ENCODE results near the gene TENT5C. TPM values are rescaled to one million over a fixed set of nuclear protein-coding genes. Genes with fewer than 3 reads are reported as not detected.

The TENT5C gene
- total RNA-seq, 1 experiment from 2014 or later = not detected

DNA sequence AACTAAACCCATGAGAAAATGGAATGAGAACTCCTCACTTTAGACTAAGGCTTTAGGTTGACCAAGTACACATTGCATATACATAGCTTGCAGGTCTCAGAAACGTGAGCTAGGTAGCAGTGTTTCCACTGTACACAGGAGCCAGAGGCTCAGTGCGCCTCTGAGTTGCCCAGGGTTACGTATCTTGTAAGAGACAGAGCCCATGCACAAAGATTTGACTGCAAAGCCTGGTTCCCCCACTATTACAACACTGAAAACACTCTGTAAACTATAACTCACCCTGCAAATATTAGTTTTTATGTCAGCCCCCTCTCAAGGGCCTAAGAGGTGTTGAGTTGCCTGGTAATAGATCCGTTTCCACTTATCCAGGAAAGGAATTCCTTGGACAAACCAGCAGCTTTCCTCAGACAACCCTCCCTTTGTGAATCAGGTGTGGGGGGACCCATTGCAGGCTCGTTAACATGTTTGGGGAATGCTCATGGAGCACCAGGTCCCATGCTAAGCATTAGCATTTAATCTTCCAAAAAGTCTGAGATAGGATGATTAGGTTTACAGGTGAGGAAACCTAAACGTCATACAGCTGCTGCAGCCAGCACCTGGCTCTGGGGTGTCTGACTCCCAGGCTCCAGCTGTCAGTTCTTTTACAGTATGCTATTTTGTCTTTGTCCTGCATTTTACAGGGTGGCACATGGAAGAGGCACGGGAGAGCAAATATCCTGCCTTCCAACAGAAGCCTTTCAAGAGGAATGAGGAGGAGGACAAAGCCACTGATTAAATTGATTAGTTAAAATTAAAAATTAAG, 25.7 kb downstream of the TENT5C start:
- TF ChIP-seq, protein P1, sequence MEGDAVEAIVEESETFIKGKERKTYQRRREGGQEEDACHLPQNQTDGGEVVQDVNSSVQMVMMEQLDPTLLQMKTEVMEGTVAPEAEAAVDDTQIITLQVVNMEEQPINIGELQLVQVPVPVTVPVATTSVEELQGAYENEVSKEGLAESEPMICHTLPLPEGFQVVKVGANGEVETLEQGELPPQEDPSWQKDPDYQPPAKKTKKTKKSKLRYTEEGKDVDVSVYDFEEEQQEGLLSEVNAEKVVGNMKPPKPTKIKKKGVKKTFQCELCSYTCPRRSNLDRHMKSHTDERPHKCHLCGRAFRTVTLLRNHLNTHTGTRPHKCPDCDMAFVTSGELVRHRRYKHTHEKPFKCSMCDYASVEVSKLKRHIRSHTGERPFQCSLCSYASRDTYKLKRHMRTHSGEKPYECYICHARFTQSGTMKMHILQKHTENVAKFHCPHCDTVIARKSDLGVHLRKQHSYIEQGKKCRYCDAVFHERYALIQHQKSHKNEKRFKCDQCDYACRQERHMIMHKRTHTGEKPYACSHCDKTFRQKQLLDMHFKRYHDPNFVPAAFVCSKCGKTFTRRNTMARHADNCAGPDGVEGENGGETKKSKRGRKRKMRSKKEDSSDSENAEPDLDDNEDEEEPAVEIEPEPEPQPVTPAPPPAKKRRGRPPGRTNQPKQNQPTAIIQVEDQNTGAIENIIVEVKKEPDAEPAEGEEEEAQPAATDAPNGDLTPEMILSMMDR (IDR thresholded peaks at IDR 0.05; ENCODE audit: unreplicated experiment) = no peak
- intact Hi-C loops (cut with micrococcal nuclease) = no loop called here
- Mint-ChIP-seq H3K9me3 (ENCODE audit: unreplicated experiment) (no peaks in the 10 kb centered on the region), H3K27ac (ENCODE audit: low read depth, unreplicated experiment) (no peak overlapping the region), H3K36me3 (ENCODE audit: insufficient read depth, unreplicated experiment) (no peaks in the 10 kb centered on the region), H3K4me1 (ENCODE audit: insufficient read depth, unreplicated experiment) (no peaks in the 10 kb centered on the region), H3K27me3 (ENCODE audit: insufficient read depth, unreplicated experiment) (peaks cover 16% of the 10 kb centered on the region), H3K4me3 (ENCODE audit: unreplicated experiment) (no peak overlapping the region)
- ChIA-PET POLR2A (interaction anchor here (0.8 kb wide), 1 partner anchor 13 kb away, joined by 3 read pairs; no protein-coding TSS in a partner anchor), CTCF (interaction anchor here (1.0 to 1.3 kb wide), 2 partner anchors 24 to 97 kb away, joined by 3 to 6 read pairs; no protein-coding TSS in a partner anchor)
- no TSS peak for BruUV-seq (replicated peaks)
- no peak for DNase-seq (ENCODE audit: unreplicated experiment)

DNA sequence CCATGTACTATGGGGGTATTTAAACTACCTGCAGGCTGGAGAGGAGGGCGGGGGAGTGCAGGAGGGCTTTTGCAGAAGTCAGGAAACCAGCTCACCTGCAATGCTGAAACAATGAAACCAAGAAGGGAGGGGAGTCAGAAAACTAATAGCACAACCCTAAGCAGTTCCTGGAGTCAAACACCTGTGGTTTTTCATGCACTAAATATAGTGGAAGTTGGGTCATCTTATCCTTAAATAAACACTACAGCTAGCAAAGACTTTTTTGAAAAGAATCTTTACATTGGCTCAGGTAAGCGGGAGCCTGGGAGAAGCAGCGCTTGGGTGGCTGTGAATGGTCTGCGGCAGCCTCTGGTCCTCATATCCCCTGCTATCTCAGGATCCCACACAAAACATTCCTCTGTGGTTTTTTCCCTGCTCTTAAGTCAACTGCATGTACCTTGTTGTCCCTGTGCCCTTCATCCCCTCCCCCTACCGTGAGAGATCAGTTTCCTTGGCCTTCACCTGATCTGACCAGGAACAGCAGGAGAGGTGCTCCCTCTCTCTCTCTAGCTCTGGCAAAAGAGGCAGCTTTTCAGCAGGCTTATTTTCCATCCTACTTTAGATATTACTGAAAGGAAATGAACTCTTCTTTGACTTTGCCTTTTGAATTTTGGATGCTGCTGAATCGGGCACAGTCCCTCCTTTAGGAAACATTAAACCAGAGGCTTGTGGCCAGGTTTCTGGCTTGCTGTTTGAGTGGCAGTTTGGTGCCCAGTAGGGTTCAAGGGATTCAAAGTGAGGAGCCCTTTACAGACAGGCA, 26.6 kb downstream of the TENT5C start:
- Mint-ChIP-seq H3K9me3 (ENCODE audit: unreplicated experiment) (no peaks in the 10 kb centered on the region), H3K27ac (ENCODE audit: low read depth, unreplicated experiment) (no peak overlapping the region), H3K36me3 (ENCODE audit: insufficient read depth, unreplicated experiment) (no peaks in the 10 kb centered on the region), H3K4me1 (ENCODE audit: insufficient read depth, unreplicated experiment) (no peaks in the 10 kb centered on the region), H3K27me3 (ENCODE audit: insufficient read depth, unreplicated experiment) (peaks cover 16% of the 10 kb centered on the region), H3K4me3 (ENCODE audit: unreplicated experiment) (no peak overlapping the region)
- no peak for DNase-seq (ENCODE audit: unreplicated experiment)
- ChIA-PET CTCF (interaction anchor here (0.6 kb wide), 1 partner anchor 20 kb away, joined by 3 read pairs; no protein-coding TSS in a partner anchor), POLR2A (no interaction called here)
- intact Hi-C loops (cut with micrococcal nuclease) = no loop called here
- BruUV-seq (replicated peaks) = no TSS peak
- TF ChIP-seq, protein P1 (IDR thresholded peaks at IDR 0.05; ENCODE audit: unreplicated experiment) = no peak

DNA sequence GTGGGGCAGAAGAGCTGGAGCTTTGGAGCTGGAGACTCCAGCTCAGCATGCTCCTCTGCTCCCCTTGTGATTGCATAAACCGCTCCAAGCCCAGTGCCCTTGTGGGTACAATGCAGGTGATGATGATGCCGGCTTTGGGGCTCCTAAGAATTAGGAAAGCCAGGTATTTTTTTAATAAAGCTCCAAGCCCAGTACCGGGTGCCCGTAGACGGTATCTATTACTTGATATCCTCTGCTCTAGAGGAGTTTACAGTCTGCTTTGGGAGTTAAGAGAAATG, 27.2 kb downstream of the TENT5C start:
- BruUV-seq (replicated peaks) = no TSS peak
- TF ChIP-seq, protein P1 (IDR thresholded peaks at IDR 0.05; ENCODE audit: unreplicated experiment) = no peak
- H3K27me3 Mint-ChIP-seq (ENCODE audit: insufficient read depth, unreplicated experiment) = peaks cover 16% of the 10 kb centered on the region
- CTCF ChIA-PET = interaction anchor here (0.6 kb wide), 1 partner anchor 21 kb away, joined by 3 read pairs; no protein-coding TSS in a partner anchor
- POLR2A ChIA-PET = no interaction called here
- no peak overlapping the region for H3K4me3 Mint-ChIP-seq (ENCODE audit: unreplicated experiment)
- no peak overlapping the region for H3K27ac Mint-ChIP-seq (ENCODE audit: low read depth, unreplicated experiment)
- intact Hi-C loops (cut with micrococcal nuclease) = no loop called here
- no peaks in the 10 kb centered on the region for H3K36me3 Mint-ChIP-seq (ENCODE audit: insufficient read depth, unreplicated experiment)
- DNase-seq (ENCODE audit: unreplicated experiment) = no peak
- no peaks in the 10 kb centered on the region for H3K9me3 Mint-ChIP-seq (ENCODE audit: unreplicated experiment)
- H3K4me1 Mint-ChIP-seq (ENCODE audit: insufficient read depth, unreplicated experiment) = no peaks in the 10 kb centered on the region

DNA sequence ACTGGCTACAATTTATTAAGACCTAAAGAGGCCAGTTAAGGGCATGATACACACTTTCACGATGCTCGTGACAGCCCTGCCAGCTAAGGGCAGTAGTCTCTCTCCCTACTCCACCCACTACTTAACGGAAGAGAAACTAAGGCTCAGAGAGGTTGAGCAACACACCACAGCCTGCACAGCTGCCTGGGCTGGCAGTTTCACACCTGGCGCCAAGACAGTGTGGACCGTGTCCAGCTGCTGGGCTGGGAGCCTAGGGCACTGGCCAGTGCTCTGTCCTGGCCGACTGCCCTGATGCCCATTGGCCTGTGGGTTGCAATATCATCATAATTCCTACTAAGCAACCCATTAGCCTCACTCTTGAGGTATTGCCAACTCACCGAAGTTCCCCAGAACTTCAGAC, 27.6 kb downstream of the TENT5C start:
- Mint-ChIP-seq H3K36me3 (ENCODE audit: insufficient read depth, unreplicated experiment) (no peaks in the 10 kb centered on the region), H3K9me3 (ENCODE audit: unreplicated experiment) (no peaks in the 10 kb centered on the region), H3K27me3 (ENCODE audit: insufficient read depth, unreplicated experiment) (peaks cover 14% of the 10 kb centered on the region), H3K27ac (ENCODE audit: low read depth, unreplicated experiment) (no peak overlapping the region), H3K4me1 (ENCODE audit: insufficient read depth, unreplicated experiment) (no peaks in the 10 kb centered on the region), H3K4me3 (ENCODE audit: unreplicated experiment) (no peak overlapping the region)
- intact Hi-C loops (cut with micrococcal nuclease) = no loop called here
- BruUV-seq (replicated peaks) = no TSS peak
- TF ChIP-seq, protein P1 (IDR thresholded peaks at IDR 0.05; ENCODE audit: unreplicated experiment) = no peak
- ChIA-PET CTCF (interaction anchor here (0.6 kb wide), 1 partner anchor 21 kb away, joined by 3 read pairs; no protein-coding TSS in a partner anchor), POLR2A (no interaction called here)
- no peak for DNase-seq (ENCODE audit: unreplicated experiment)
